Thyroid gland (tissue), 4 donors: Measurements from ENCODE around the gene THRB.

ENCODE experiments used
- POLR2A ChIP-seq, 2 donors: fragments of 450-650 bp; IDR thresholded peaks; one replicate each; pipeline ENCODE4 v1.6.1; 2017; ENCODE audit warnings: antibody characterized with exemption in 2 of 2, mild to moderate bottlenecking in 2 of 2, moderate library complexity in 1 of 2
- TF ChIP-seq, protein P1 (sequence below), 6 experiments: fragments of 200-600 bp in 3 of 6; fragments of 450-650 bp in 3 of 6; sonication (generic) in 3 of 6; IDR thresholded peaks; one replicate each; pipeline ENCODE4 v1.5.1; 2016 to 2019; ENCODE audit warnings: antibody characterized with exemption in 6 of 6, mild to moderate bottlenecking in 2 of 6, inconsistent platforms in 1 of 6, moderate library complexity in 1 of 6

DNA sequence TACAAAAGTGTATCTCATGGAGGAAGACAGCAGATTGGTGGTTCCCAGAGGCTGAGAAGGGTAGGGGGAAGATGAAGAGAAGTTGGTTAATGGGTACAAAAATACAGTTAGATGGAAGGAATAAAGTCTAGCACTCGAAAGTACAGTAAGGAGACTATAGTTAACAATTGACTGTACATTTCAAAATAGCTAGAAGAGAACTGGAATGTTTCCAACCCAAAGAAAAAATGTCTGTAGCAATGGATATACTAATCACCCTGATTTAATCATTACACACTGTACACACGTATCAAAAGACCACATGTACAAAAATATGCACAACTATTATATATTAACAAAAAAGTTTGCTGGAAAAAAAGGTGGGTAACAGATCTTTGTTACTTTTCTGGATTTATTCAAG, 57.3 kb downstream of the THRB start:
- TF ChIP-seq POLR2A (IDR thresholded peaks at IDR 0.05): no peak
- TF ChIP-seq, protein P1, sequence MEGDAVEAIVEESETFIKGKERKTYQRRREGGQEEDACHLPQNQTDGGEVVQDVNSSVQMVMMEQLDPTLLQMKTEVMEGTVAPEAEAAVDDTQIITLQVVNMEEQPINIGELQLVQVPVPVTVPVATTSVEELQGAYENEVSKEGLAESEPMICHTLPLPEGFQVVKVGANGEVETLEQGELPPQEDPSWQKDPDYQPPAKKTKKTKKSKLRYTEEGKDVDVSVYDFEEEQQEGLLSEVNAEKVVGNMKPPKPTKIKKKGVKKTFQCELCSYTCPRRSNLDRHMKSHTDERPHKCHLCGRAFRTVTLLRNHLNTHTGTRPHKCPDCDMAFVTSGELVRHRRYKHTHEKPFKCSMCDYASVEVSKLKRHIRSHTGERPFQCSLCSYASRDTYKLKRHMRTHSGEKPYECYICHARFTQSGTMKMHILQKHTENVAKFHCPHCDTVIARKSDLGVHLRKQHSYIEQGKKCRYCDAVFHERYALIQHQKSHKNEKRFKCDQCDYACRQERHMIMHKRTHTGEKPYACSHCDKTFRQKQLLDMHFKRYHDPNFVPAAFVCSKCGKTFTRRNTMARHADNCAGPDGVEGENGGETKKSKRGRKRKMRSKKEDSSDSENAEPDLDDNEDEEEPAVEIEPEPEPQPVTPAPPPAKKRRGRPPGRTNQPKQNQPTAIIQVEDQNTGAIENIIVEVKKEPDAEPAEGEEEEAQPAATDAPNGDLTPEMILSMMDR (IDR thresholded peaks at IDR 0.05): no peak
